ENCODE measurements around the gene LPCAT1. TPM values are rescaled to one million over a fixed set of nuclear protein-coding genes. Genes with fewer than 3 reads are reported as not detected.

LPCAT1 gene
- total and polyA plus RNA-seq, 2 experiments from 2014 or later: 78.0 to 255 TPM

DNA sequence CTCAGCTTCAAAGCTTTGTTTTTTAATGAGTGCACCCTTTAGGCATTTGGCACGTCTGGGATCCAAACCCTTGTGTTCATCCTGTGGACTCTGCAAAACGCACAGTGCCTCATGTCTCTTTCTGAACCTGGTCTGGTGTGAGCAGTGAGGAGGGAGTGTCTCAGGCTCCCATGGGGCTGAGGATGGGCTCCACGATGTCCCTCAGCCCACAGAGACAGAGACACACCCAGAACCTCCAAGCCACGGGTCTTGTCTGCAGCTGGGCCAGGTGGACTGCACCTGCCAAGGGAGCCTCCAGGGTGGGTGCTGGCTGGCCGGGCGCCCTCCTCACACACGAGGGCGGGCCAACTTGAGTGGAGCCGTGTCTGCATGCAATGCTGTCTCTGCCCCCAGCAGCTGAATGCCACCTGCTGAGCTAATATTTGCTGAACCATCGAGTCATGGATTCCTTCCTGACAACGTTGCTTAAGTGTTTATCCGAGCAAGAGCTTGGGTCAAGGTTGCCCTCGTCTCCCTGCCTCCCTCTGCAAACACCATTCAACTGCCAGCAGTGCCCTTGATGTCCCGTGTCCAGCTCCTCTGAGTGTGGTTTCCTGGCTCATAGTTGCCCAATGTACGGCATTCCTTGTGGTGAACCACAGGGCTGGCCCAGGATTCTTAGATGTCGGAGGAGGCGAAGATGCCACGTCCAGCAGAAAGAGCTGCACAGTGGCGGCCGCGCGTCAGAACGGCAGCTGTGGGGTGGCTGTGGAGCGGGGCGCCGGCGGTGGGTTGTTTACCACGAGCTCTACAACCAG is 31.4 kb upstream of the LPCAT1 start:
- no peak for TF ChIP-seq ZNF114 (CRISPR knock-in tag; IDR thresholded peaks at IDR 0.05)
- TF ChIP-seq, protein P1, sequence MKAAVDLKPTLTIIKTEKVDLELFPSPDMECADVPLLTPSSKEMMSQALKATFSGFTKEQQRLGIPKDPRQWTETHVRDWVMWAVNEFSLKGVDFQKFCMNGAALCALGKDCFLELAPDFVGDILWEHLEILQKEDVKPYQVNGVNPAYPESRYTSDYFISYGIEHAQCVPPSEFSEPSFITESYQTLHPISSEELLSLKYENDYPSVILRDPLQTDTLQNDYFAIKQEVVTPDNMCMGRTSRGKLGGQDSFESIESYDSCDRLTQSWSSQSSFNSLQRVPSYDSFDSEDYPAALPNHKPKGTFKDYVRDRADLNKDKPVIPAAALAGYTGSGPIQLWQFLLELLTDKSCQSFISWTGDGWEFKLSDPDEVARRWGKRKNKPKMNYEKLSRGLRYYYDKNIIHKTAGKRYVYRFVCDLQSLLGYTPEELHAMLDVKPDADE (IDR thresholded peaks at IDR 0.05): no peak
- no peak for TF ChIP-seq JUNB (IDR thresholded peaks at IDR 0.05; ENCODE audit: unreplicated experiment)
- TF ChIP-seq, protein P2, sequence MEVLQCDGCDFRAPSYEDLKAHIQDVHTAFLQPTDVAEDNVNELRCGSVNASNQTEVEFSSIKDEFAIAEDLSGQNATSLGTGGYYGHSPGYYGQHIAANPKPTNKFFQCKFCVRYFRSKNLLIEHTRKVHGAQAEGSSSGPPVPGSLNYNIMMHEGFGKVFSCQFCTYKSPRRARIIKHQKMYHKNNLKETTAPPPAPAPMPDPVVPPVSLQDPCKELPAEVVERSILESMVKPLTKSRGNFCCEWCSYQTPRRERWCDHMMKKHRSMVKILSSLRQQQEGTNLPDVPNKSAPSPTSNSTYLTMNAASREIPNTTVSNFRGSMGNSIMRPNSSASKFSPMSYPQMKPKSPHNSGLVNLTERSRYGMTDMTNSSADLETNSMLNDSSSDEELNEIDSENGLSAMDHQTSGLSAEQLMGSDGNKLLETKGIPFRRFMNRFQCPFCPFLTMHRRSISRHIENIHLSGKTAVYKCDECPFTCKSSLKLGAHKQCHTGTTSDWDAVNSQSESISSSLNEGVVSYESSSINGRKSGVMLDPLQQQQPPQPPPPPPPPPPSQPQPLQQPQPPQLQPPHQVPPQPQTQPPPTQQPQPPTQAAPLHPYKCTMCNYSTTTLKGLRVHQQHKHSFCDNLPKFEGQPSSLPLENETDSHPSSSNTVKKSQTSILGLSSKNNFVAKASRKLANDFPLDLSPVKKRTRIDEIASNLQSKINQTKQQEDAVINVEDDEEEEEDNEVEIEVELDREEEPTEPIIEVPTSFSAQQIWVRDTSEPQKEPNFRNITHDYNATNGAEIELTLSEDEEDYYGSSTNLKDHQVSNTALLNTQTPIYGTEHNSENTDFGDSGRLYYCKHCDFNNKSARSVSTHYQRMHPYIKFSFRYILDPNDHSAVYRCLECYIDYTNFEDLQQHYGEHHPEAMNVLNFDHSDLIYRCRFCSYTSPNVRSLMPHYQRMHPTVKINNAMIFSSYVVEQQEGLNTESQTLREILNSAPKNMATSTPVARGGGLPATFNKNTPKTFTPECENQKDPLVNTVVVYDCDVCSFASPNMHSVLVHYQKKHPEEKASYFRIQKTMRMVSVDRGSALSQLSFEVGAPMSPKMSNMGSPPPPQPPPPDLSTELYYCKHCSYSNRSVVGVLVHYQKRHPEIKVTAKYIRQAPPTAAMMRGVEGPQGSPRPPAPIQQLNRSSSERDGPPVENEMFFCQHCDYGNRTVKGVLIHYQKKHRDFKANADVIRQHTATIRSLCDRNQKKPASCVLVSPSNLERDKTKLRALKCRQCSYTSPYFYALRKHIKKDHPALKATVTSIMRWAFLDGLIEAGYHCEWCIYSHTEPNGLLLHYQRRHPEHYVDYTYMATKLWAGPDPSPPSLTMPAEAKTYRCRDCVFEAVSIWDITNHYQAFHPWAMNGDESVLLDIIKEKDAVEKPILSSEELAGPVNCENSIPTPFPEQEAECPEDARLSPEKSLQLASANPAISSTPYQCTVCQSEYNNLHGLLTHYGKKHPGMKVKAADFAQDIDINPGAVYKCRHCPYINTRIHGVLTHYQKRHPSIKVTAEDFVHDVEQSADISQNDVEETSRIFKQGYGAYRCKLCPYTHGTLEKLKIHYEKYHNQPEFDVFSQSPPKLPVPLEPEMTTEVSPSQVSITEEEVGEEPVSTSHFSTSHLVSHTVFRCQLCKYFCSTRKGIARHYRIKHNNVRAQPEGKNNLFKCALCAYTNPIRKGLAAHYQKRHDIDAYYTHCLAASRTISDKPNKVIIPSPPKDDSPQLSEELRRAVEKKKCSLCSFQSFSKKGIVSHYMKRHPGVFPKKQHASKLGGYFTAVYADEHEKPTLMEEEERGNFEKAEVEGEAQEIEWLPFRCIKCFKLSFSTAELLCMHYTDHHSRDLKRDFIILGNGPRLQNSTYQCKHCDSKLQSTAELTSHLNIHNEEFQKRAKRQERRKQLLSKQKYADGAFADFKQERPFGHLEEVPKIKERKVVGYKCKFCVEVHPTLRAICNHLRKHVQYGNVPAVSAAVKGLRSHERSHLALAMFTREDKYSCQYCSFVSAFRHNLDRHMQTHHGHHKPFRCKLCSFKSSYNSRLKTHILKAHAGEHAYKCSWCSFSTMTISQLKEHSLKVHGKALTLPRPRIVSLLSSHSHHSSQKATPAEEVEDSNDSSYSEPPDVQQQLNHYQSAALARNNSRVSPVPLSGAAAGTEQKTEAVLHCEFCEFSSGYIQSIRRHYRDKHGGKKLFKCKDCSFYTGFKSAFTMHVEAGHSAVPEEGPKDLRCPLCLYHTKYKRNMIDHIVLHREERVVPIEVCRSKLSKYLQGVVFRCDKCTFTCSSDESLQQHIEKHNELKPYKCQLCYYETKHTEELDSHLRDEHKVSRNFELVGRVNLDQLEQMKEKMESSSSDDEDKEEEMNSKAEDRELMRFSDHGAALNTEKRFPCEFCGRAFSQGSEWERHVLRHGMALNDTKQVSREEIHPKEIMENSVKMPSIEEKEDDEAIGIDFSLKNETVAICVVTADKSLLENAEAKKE (CRISPR knock-in tag; IDR thresholded peaks at IDR 0.05): no peak
- no peak for TF ChIP-seq EZH2phosphoT487 (IDR thresholded peaks at IDR 0.05; ENCODE audit: unreplicated experiment)
- Mint-ChIP-seq H3K36me3 (ENCODE audit: low read depth) (no peaks in the 10 kb centered on the region), H3K4me3 (no peak overlapping the region), H3K27me3 (ENCODE audit: insufficient read depth, low read depth, poor library complexity) (peaks cover 2% of the 10 kb centered on the region), H3K4me1 (peaks cover 3% of the 10 kb centered on the region), H3K27ac (no peak overlapping the region), H3K9me3 (no peaks in the 10 kb centered on the region; the same call in 2 of the 3 replicates)
- H3K9me2 ChIP-seq (ENCODE audit: insufficient read depth): no peaks in the 10 kb centered on the region
- no peaks in the 10 kb centered on the region for H3F3A ChIP-seq (replicated peaks; ENCODE audit: low read depth)
- H2AFZ ChIP-seq: no peak overlapping the region
- H4K20me1 ChIP-seq (replicated peaks; ENCODE audit: insufficient read depth): no peaks in the 10 kb centered on the region
- H3K79me2 ChIP-seq (replicated peaks; ENCODE audit: insufficient read depth): no peaks in the 10 kb centered on the region
- H3K27ac ChIP-seq (ENCODE audit: low read depth): no peak overlapping the region
- no peaks in the 10 kb centered on the region for H3K36me3 ChIP-seq (ENCODE audit: insufficient read depth)
- no peaks in the 10 kb centered on the region for H3K27me3 ChIP-seq (ENCODE audit: insufficient read depth)
- ATAC-seq: no peak
- H3K4me2 ChIP-seq: no peak overlapping the region
- no peaks in the 10 kb centered on the region for H3K4me1 ChIP-seq (ENCODE audit: insufficient read depth)
- H3K4me3 ChIP-seq: no peak overlapping the region
- DNase-seq (ENCODE audit: low spot score): no peak

Data from GM23338 (cell line).